Erythroblast (primary cell): ENCODE data around the gene RALBP1.

ENCODE experiments used
- GATA1 ChIP-seq: IDR thresholded peaks from 2 replicates; pipeline ENCODE4 v1.6.1; 2011; ENCODE audit warnings: low read depth, mild to moderate bottlenecking, control low read depth, low read length, moderate library complexity
- POLR2A ChIP-seq: IDR thresholded peaks from 2 replicates; pipeline ENCODE4 v1.6.1; 2011; ENCODE audit warnings: mild to moderate bottlenecking, low read length

DNA sequence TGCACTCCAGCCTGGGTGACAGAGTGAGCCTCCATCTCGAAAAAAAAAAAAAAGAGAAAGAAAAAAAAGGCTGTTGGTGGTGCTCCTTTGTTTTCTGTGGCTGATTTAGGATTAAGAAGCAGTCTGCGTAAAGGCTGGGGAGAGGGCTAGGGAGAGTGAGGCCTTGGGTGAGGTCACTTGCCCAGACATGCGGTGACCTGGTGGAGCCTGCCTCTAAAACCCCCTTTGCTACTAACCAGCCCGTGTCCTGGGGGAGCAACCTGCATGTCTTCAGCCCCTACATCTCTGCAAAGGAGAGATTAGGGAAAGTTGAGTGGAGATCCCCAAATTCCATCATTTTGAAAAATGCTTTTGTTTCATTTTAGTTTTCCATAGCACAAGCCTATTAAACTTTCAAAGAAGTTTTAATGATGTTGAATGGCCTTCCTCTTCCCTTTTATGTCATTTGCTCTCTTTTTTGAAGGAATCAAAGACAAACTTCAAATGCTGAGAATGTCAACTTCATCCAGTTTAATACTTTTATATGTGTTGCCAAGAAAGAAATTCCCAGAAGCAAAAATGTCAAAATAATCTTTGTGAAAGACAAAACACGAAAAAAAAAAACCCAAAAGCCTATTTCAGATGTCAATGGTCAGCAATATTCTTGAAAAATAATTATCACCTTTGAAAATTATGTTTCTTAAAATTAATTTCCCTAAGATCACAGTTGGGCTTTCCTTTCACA lies 38.9 kb upstream of the RALBP1 start:
- TF ChIP-seq POLR2A = no peak
- TF ChIP-seq GATA1 = no peak
